CD4-positive, CD25-positive, alpha-beta regulatory T cell (primary cell): ENCODE measurements around the gene TMEM178B. TPM values are rescaled to one million over a fixed set of nuclear protein-coding genes. Genes with fewer than 3 reads are reported as not detected.

ENCODE experiments used
- ATAC-seq, 2 donors: fragments of 150-1000 bp; cut with Tn5 transposase; one replicate each; pipeline ENCODE4 v1.10.0; 2021; ENCODE audit warnings: low read depth in 2 of 2, moderate number of reproducible peaks in 2 of 2, moderate library complexity in 1 of 2
- DNase-seq, 3 donors: peaks; one replicate each; pipeline versions ENCODE4 v3.0.0 to v3.0.0-alpha.2; 2012 to 2022; ENCODE audit warnings: mixed read lengths in 1 of 3
- H3K27ac ChIP-seq: one replicate; pipeline ENCODE4 v1.7.0; 2013; ENCODE audit warnings: mild to moderate bottlenecking, low read length; ENCODE audit not compliant: insufficient read depth, poor library complexity, severe bottlenecking
- H3K27me3 ChIP-seq: one replicate; pipeline ENCODE4 v1.7.0; 2013; ENCODE audit warnings: low read length; ENCODE audit not compliant: control insufficient read depth, insufficient read depth
- H3K36me3 ChIP-seq: one replicate; pipeline ENCODE4 v1.7.0; 2013; ENCODE audit warnings: mild to moderate bottlenecking, low read length, moderate library complexity; ENCODE audit not compliant: control insufficient read depth, insufficient read depth
- H3K4me1 ChIP-seq: 2 replicates; pipeline ENCODE4 v1.7.0; 2013; ENCODE audit warnings: mild to moderate bottlenecking, low read length; ENCODE audit not compliant: insufficient read depth, control insufficient read depth, poor library complexity, severe bottlenecking
- H3K4me3 ChIP-seq: one replicate; pipeline ENCODE4 v1.7.0; 2013; ENCODE audit warnings: low read depth, mild to moderate bottlenecking, low read length, moderate library complexity
- H3K9me3 ChIP-seq, 2 experiments: 1 replicate in 1 of 2; 2 replicates in 1 of 2; pipeline ENCODE4 v1.7.0; 2013; ENCODE audit warnings: low read length in 2 of 2, mild to moderate bottlenecking in 1 of 2, moderate library complexity in 1 of 2; ENCODE audit not compliant: control insufficient read depth in 2 of 2
- H3K27ac Mint-ChIP-seq, 3 donors: one replicate each; pipeline ENCODE4 v1.8.0; 2020 to 2022; ENCODE audit warnings: mild to moderate bottlenecking in 3 of 3, mixed read lengths in 3 of 3, moderate library complexity in 2 of 3
- H3K27me3 Mint-ChIP-seq: one replicate; pipeline ENCODE4 v1.8.0; 2022; ENCODE audit warnings: mild to moderate bottlenecking, mixed read lengths
- H3K36me3 Mint-ChIP-seq: one replicate; pipeline ENCODE4 v1.8.0; 2020; ENCODE audit warnings: mixed read lengths
- H3K4me1 Mint-ChIP-seq, 4 donors: one replicate each; pipeline ENCODE4 v1.8.0; 2020 to 2022; ENCODE audit warnings: mixed read lengths in 4 of 4, mild to moderate bottlenecking in 1 of 4
- H3K4me3 Mint-ChIP-seq, 4 donors: one replicate each; pipeline ENCODE4 v1.8.0; 2020 to 2022; ENCODE audit warnings: mild to moderate bottlenecking in 4 of 4, mixed read lengths in 4 of 4, moderate library complexity in 3 of 4
- H3K9me3 Mint-ChIP-seq, 7 donors: one replicate each; pipeline ENCODE4 v1.8.0; 2020 to 2022; ENCODE audit warnings: mixed read lengths in 7 of 7, mild to moderate bottlenecking in 3 of 7, moderate library complexity in 2 of 7
- polyA plus RNA-seq, 4 donors: library from polyadenylated mRNA; unstranded; fragments of 300-500 nt; fragmentation: Illumina TruSeq; gene quantifications; one replicate each; pipeline ENCODE4 v1.2.3, GENCODE V29; 2021
- total RNA-seq: library from RNA; stranded (reverse); gene quantifications from one replicate; pipeline ENCODE4 v1.2.3, GENCODE V29; 2022

The TMEM178B gene
- total and polyA plus RNA-seq, 5 donors from 2014 or later, result 0.10 TPM; not detected in 4

DNA sequence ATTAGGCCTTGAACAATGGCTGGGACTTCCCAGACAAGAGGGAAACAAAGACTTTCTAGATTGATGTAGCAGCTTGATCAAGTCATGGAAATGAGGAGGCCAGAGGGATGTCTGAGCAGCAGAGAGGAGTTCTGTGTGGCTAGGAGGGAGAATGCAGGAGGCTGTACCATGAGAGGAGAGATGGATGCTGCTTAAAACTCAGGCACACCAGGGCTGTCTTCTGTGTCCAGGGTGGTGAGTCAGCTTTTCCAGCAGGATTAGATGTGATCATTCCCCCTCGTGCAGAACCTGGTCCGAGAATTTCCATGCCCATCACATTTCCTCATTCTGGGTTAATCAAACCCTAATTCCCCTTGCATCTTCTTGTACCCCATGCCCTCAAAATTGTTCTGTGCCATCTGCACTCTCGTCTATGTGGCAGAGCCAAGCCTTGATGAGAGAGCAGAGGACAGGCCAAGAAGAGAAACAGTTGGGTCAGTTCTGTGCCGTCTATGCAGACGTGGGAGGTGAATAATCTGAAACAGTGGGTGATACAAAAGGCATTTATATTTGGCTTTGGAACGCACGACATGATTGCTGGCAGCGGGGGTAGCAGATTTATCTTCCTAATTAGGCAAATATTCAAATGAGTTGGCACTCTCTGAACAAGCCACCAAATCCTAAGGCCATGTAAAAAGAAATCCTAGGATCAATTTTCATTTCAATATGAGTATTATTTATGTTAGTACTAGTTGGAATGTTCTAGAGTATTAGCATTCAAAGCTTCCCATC is 160.7 kb downstream of the TMEM178B start:
- Histone ChIP-seq H3K4me3 (no peak overlapping the region), H3K27ac (no peak overlapping the region), H3K27me3 (no peaks in the 10 kb centered on the region), H3K36me3 (no peaks in the 10 kb centered on the region), H3K9me3 (no peaks in the 10 kb centered on the region), H3K4me1 (no peaks in the 10 kb centered on the region)
- H3K27ac Mint-ChIP-seq, result no peak overlapping the region
- no peak for DNase-seq
- peaks cover 0 to 2% (median 0%) of the 10 kb centered on the region in 7 donors for H3K9me3 Mint-ChIP-seq
- peaks cover 5% of the 10 kb centered on the region for H3K27me3 Mint-ChIP-seq
- H3K4me1 Mint-ChIP-seq, result no peaks in the 10 kb centered on the region
- no peak for ATAC-seq
- H3K36me3 Mint-ChIP-seq, result no peaks in the 10 kb centered on the region
- no peak overlapping the region for H3K4me3 Mint-ChIP-seq

DNA sequence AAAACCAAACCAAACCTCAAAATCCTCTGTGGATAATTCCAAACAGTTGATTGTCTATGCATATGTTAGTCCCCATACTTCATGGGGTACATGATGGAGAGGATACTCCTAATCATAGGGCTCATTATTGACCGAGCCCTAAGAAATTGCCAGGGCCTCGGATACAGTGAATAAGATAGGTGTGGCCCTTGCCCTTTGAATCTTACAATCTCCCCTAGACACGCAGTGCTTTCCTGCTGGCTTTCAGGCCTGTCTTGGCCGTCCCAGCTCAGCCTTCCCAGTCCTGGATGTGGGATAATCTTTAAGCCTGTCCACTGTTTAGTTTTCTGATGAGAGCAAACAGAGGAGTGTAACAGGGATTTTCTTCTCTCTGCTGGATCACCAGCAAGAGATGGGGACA is 161.8 kb downstream of the TMEM178B start:
- no peak overlapping the region for H3K27ac ChIP-seq
- H3K9me3 ChIP-seq, result no peaks in the 10 kb centered on the region
- no peak overlapping the region for H3K4me3 ChIP-seq
- Mint-ChIP-seq H3K27me3 (peaks cover 5% of the 10 kb centered on the region), H3K4me1 (no peaks in the 10 kb centered on the region), H3K36me3 (no peaks in the 10 kb centered on the region), H3K4me3 (no peak overlapping the region), H3K27ac (no peak overlapping the region), H3K9me3 (peaks cover 0 to 2% (median 0%) of the 10 kb centered on the region in 7 donors)
- DNase-seq (no peak), ATAC-seq (no peak)
- no peaks in the 10 kb centered on the region for H3K27me3 ChIP-seq
- no peaks in the 10 kb centered on the region for H3K4me1 ChIP-seq
- H3K36me3 ChIP-seq, result no peaks in the 10 kb centered on the region

DNA sequence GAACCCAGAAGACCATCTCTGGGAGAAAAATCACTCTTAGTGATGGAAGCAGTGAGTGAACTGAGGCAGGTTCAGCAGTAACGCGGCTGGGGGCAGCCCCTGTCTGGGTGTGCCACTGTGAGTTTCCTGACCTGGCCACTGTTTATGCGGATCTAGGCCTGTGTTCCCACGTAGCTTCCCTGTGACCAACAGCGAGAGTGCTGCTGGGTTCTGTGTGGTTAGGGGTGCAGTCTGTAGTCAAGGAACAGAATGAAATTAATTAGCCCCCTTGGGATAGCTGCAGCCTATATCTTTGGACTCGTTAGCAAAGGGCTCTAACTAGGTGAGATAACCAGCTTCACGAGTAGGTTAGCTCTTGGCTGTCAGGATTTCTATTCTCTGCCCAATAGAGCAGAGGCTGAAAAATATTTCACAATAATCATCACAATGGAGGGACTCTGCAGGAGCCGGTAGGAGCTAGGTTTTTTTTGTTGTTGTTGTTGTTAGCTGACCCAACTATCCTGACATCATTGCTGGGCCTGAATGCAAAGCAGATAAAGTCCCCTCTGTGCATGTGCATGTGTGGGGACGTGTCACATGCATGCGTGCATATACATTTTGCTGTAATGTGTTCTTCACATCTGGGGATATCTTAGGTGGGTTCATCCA is 164.9 kb downstream of the TMEM178B start:
- ATAC-seq (no peak), DNase-seq (no peak)
- no peaks in the 10 kb centered on the region for H3K4me1 Mint-ChIP-seq
- no peaks in the 10 kb centered on the region for H3K36me3 Mint-ChIP-seq
- Histone ChIP-seq H3K27ac (no peak overlapping the region), H3K4me3 (no peak overlapping the region), H3K27me3 (no peaks in the 10 kb centered on the region), H3K9me3 (no peaks in the 10 kb centered on the region), H3K4me1 (no peaks in the 10 kb centered on the region), H3K36me3 (no peaks in the 10 kb centered on the region)
- no peak overlapping the region for H3K4me3 Mint-ChIP-seq
- peaks cover 0 to 2% (median 0%) of the 10 kb centered on the region in 7 donors for H3K9me3 Mint-ChIP-seq
- H3K27ac Mint-ChIP-seq, result no peak overlapping the region
- peaks cover 5% of the 10 kb centered on the region for H3K27me3 Mint-ChIP-seq

DNA sequence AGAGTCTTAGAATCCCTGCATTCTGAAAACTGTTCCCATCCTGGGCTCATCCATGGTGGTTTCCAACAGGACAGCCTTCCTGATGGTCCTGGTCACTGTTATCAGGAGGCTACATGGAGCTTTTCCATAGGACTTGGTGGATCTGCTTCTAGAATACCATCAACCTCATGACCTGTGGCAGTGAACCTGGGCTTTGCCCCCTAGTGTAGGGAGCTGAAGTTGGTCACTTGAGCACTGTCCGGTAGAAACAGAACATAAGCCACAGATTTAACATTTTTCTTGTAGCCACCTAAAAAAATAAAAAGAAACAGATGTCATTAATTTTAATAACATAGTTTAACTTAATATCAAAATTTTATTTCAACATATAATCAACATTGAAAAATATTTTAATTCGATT is 165.8 kb downstream of the TMEM178B start:
- Mint-ChIP-seq H3K27ac (no peak overlapping the region), H3K36me3 (no peaks in the 10 kb centered on the region), H3K4me3 (no peak overlapping the region), H3K9me3 (peaks cover 0 to 2% (median 0%) of the 10 kb centered on the region in 7 donors), H3K27me3 (peaks cover 5% of the 10 kb centered on the region), H3K4me1 (no peaks in the 10 kb centered on the region)
- no peak overlapping the region for H3K27ac ChIP-seq
- no peaks in the 10 kb centered on the region for H3K36me3 ChIP-seq
- no peak overlapping the region for H3K4me3 ChIP-seq
- H3K9me3 ChIP-seq, result no peaks in the 10 kb centered on the region
- DNase-seq (no peak), ATAC-seq (no peak)
- H3K4me1 ChIP-seq, result no peaks in the 10 kb centered on the region
- H3K27me3 ChIP-seq, result no peaks in the 10 kb centered on the region

DNA sequence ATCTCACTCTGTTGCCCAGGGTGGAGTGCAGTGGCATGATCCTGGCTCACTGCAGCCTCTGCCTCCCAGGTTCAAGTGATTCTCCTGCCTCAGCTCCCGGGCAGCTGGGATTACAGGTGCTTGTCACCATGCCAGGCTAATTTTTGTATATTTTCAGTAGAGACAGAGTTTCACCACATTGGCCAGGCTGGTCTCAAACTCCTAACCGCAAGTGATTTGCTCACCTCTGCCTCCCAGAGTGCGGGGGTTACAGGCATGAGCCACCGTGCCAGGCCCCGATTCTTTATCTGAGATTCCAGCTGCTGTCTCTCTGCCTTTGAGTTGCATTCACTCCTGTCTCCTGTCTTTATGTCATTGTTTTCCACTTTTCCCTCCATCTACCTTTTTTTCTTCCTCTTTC is 168.7 kb downstream of the TMEM178B start:
- ATAC-seq (no peak), DNase-seq (no peak)
- no peak overlapping the region for H3K27ac ChIP-seq
- Mint-ChIP-seq H3K27ac (no peak overlapping the region), H3K27me3 (no peaks in the 10 kb centered on the region), H3K9me3 (no peaks in the 10 kb centered on the region), H3K36me3 (no peaks in the 10 kb centered on the region), H3K4me3 (no peak overlapping the region), H3K4me1 (no peaks in the 10 kb centered on the region)
- H3K9me3 ChIP-seq, result no peaks in the 10 kb centered on the region
- no peak overlapping the region for H3K4me3 ChIP-seq
- H3K4me1 ChIP-seq, result no peaks in the 10 kb centered on the region
- H3K27me3 ChIP-seq, result no peaks in the 10 kb centered on the region
- no peaks in the 10 kb centered on the region for H3K36me3 ChIP-seq

DNA sequence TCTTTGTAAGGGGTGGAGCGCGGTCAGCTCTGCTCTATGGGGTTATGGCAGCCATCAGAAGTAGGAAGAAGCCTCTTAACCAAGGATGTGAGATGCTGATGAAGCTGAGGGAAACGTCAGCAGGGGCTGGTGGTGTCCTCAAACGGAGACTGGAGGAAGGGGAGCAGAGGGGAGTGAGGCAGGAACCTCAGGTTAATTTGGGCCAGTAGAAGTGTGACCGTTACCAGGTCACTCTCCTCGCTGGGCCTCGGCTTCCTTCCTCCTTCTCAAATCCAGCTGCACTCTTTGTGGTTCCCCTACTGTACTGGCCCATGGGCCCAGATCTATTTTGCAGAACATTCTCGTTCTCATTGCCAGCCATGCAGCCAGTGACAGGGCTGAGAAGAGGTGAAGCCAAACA is 169.5 kb downstream of the TMEM178B start:
- Histone ChIP-seq H3K9me3 (no peaks in the 10 kb centered on the region), H3K4me3 (no peak overlapping the region), H3K27ac (no peak overlapping the region), H3K27me3 (no peaks in the 10 kb centered on the region), H3K4me1 (no peaks in the 10 kb centered on the region), H3K36me3 (no peaks in the 10 kb centered on the region)
- no peak overlapping the region for H3K27ac Mint-ChIP-seq
- H3K36me3 Mint-ChIP-seq, result no peaks in the 10 kb centered on the region
- DNase-seq, result no peak
- no peak for ATAC-seq
- no peaks in the 10 kb centered on the region for H3K27me3 Mint-ChIP-seq
- H3K4me1 Mint-ChIP-seq, result no peaks in the 10 kb centered on the region
- H3K9me3 Mint-ChIP-seq, result no peaks in the 10 kb centered on the region
- H3K4me3 Mint-ChIP-seq, result no peak overlapping the region

DNA sequence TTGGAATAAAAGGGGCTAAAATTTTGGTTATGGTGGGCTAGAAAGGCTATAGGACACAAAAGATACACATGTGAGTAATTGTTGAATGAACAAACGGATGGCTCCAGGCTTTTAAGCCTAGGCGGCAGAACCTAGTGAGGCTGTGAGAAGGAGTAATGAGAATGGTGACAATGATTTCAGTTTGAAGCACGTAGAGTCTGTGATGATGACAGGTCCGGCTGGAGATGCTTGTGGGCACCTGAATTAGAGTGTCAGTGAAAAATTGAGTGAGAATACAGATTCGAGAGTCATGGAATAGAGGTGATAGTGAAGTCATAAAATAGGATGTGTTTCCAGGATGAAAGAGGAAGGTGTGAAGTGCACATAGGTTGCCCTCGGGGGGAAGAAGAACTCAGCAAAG is 170.6 kb downstream of the TMEM178B start:
- Mint-ChIP-seq H3K4me1 (no peaks in the 10 kb centered on the region), H3K9me3 (peaks cover 0 to 3% (median 0%) of the 10 kb centered on the region in 7 donors), H3K36me3 (no peaks in the 10 kb centered on the region), H3K27me3 (no peaks in the 10 kb centered on the region), H3K27ac (peak overlapping the region in 1 of 3 donors; percentile 91), H3K4me3 (no peak overlapping the region)
- no peaks in the 10 kb centered on the region for H3K27me3 ChIP-seq
- H3K27ac ChIP-seq, result no peak overlapping the region
- H3K36me3 ChIP-seq, result no peaks in the 10 kb centered on the region
- H3K9me3 ChIP-seq, result no peaks in the 10 kb centered on the region
- H3K4me1 ChIP-seq, result no peaks in the 10 kb centered on the region
- DNase-seq (no peak), ATAC-seq (no peak)
- H3K4me3 ChIP-seq, result no peak overlapping the region

DNA sequence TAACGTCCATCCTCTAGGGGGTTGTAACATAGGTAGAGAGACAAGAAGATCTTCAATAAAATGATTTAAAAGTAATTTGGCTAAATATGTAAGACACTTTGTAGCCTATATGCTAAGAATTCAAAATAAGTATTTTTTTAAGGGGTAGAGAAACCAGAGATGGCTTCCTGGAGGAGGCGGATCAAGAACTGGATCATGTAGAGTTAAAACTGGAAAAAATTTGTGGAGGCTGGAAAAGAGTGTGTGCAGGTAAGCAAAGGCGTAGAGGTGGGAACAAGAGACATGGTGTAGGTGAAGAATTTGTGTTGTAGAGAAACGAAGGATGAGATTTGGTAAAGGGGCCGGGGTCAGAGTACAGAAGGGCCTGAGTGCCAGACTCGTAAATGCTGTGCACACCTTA is 172.6 kb downstream of the TMEM178B start:
- Mint-ChIP-seq H3K27me3 (no peaks in the 10 kb centered on the region), H3K4me1 (no peaks in the 10 kb centered on the region), H3K36me3 (no peaks in the 10 kb centered on the region), H3K4me3 (no peak overlapping the region), H3K9me3 (peaks cover 0 to 5% (median 0%) of the 10 kb centered on the region in 7 donors), H3K27ac (no peak overlapping the region)
- Histone ChIP-seq H3K36me3 (no peaks in the 10 kb centered on the region), H3K4me3 (no peak overlapping the region), H3K27ac (no peak overlapping the region), H3K4me1 (no peaks in the 10 kb centered on the region), H3K9me3 (no peaks in the 10 kb centered on the region), H3K27me3 (no peaks in the 10 kb centered on the region)
- ATAC-seq (no peak), DNase-seq (no peak)
